NCI-H69 (cell line): ENCODE data around the gene EIF4B.

Experiments used
- DNase-seq: peaks from one replicate; lab custom pipeline; 2025; lab: John Stamatoyannopoulos, UW

Gene EIF4B

GRCh38 chr12:53044896-53045695, 38.8 kb downstream of the EIF4B start:
- no peak for DNase-seq

GRCh38 chr12:53045696-53046045, 39.4 kb downstream of the EIF4B start:
- no peak for DNase-seq

GRCh38 chr12:53046655-53047220, 40.5 kb downstream of the EIF4B start:
- peak; percentile 94 for DNase-seq

DNA sequence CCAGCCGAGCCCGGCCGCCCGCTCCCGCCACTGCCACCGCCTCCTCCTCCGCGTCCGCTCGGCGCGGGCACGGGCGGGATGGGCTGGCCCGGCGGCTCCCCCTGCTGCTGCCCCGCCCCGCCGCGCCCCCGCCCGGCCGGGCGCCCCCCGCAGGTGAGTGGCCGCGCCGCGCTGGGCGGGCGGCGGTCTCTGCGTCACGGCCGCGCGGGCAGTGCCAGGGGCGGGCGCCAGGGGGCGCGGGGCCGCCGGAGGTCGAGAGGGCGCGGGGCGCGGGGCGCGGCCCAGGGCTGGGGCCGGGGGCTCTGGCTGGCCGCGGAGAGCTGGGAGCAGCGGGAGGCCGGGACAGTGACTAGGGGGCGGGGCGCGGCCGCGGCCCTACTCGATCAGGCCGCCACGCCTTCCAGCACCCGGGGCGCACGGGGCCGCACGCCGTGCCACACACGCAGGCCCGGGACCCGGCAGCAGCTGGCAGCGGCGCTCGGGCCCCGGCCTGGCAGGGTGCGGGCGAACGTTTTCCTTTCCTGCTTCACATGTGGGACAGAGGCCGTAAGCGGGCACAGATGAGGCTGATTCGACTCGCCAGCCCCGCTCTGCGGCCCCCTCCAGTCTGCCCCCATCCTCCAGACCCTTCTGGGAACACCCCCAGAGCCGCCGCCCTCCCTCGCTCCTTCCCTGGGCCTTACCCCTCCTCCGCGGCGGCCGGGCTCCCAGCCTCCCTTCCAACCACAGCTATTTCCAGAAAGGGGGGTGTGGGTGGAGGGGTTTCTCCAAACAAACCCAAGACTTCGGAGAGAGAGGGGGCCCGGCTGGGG, 41.2 kb downstream of the EIF4B start:
- peak; percentile 94 for DNase-seq

DNA sequence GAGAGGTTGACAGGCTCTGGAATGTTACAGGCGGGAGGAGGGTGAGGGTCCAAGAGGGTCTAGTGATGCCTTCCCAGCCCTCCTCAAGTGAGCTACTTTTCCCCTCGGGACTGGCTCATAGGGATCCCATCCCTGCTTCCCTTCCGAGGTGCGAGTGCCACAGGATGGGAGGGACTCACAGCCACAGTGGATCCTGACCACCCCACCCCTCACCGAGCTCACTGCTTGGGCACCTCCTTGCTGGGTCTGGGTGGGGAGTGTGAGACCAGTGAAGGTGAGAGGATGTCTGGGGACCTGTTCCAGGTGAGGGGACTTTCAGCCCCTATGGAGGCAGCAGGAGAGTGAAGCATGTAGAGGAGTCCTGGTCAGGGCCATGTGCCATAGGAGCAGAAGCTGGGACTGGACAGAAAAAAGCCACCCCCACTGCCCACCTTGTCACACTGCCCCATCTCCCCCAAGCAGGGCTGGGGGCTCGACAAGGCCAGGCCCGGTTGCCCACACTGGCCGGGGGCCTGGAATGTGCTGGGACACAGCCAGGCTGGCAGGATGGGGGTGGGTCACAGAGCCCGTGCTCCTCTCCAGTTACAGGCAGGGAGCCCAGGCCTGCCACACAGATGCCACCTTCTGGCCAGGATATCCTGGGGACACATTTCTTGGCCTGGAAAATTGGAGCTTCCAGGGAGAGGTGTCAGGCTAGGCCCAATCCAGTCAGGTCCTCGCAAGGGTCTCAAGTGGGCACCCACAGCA, 42.0 kb downstream of the EIF4B start:
- peak; percentile 48 for DNase-seq

GRCh38 chr12:53048780-53049401, 42.6 kb downstream of the EIF4B start:
- peak; percentile 25 for DNase-seq

- DNase-seq: peak; percentile 77
These were observed 43.5 kb downstream of the EIF4B start, which contains the start of gene TNS2 for GRCh38 chr12:53049571-53050318. TNS2 (plus strand) TSS chr12:53050065; CDS start chr12:53050186, 121 bp downstream.

DNA sequence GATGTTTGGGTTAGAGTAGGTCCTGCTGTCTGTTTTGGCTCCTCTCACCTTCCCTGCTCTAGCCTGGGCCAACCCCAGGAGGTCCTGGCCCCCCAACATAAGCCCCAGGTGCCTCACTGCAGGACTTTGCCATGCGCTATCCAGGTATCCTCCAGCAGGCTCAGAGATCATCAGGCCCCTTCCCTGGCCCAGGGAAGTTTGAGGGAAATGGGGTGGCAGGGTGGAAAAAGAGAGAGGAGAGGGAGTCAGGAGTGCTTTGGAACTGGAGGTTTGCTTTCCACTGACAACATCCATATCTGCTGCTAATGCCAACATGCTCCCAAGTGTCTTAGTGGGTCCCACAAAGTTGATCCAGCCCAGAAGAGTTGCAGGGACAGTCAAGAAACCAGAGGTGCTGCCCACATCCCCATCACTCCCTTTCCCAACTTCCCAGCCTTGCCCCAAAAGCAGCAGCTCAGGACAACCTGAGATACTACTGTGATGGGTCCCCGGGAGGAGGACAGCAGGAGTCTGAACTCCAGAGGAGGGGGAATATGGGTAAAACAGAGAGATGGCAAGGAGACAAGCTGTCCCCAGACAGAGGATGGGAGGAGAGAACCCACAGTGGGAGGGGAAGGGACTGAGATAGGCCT, 44.3 kb downstream of the EIF4B start:
- no peak for DNase-seq

GRCh38 chr12:53051058-53051880, 45.0 kb downstream of the EIF4B start:
- peak; percentile 49 for DNase-seq

- DNase-seq: no peak
These were observed 45.7 kb downstream of the EIF4B start for GRCh38 chr12:53051881-53052412.

GRCh38 chr12:53052419-53053217, 46.4 kb downstream of the EIF4B start:
- peak; percentile 90 for DNase-seq

- peak; percentile 92 for DNase-seq
These were observed 47.2 kb downstream of the EIF4B start for GRCh38 chr12:53053218-53054111.

GRCh38 chr12:53054112-53054878, 48.0 kb downstream of the EIF4B start:
- DNase-seq: peak; percentile 99

GRCh38 chr12:53055471-53056266, 49.4 kb downstream of the EIF4B start:
- no peak for DNase-seq

DNA sequence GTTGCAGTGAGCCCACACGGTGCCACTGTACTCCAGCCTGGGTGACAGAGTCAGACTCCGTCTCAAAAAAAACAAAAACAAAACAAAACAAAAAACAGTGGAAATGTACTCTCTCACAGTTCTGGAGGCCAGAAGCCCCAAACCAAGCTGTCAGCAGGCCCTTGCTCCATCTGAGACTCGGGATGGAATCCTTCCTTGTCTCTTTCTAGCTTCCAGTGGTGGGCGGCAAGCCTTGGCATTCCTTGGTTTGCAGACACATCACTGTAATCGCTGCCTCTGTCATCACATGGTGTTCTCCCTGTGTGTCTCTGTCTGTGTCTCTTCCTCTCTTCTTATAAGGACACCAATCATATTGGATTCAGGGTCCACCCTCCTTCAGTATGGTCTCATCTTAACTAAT, 50.0 kb downstream of the EIF4B start:
- no peak for DNase-seq

DNA sequence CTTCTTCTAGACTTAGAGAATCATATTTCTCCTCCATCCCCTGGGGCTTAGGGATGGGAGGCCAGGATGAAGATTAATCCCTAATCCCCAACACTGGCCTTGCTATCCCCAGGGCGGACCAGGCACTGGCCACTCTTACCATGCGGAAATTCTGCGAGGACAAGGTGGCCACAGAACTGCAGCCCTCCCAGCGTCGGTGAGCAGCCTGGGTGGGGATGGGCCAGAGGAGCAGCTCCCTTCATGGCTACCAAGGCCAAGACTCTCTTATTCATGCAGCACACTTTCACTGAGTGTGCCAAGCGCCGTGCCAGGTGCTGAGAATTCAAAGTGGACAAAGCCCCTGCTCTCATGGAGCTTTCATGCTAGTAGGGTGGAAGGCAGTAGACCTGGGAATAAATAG, 50.6 kb downstream of the EIF4B start:
- DNase-seq: no peak
